Prostate gland (tissue), 2 donors: Measurements from ENCODE around the gene CBX6.

ENCODE experiments used
- CTCF ChIP-seq, 4 experiments: fragments of 200-600 bp in 2 of 4; fragments of 450-650 bp in 2 of 4; sonication (generic) in 2 of 4; IDR thresholded peaks; 1 replicate in 3 of 4; 2 replicates in 1 of 4; pipeline ENCODE4 v1.5.1; 2016 to 2019; ENCODE audit warnings: antibody characterized with exemption in 4 of 4, mild to moderate bottlenecking in 2 of 4, moderate library complexity in 2 of 4
- POLR2A ChIP-seq: fragments of 450-650 bp; IDR thresholded peaks from one replicate; pipeline ENCODE4 v1.6.1; 2016; ENCODE audit warnings: antibody characterized with exemption, mild to moderate bottlenecking
- POLR2AphosphoS5 ChIP-seq: sonication (generic); formaldehyde crosslinking; IDR thresholded peaks from one replicate; pipeline ENCODE4 v1.6.1; 2017; ENCODE audit warnings: antibody characterized with exemption

DNA sequence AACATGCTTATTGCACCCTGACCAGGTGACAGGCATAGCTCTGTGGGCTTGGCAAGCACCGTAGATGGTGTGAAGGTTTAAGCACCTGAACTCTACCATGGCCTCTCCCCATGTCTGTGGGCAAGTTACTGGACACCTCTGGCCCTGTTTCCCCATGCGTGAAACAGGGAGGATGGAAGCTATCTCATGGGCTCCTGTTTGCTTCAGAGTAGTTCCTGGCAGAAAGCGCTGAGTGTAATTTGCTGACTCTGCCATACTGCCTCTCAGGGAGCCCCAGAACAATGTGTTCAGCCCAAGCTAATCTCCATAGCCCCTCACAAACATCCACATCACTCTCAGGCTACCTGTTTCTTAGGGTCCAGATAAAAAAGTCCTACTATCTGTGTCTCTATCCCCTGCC is 2.4 kb downstream of the CBX6 start:
- TF ChIP-seq POLR2A: no peak
- TF ChIP-seq CTCF (IDR thresholded peaks at IDR 0.05): no peak
- no peak for TF ChIP-seq POLR2AphosphoS5
